ENCODE results near the gene FOXP1.

The FOXP1 gene

GRCh38 chr3:71168121-71168721 is 415.3 kb downstream of the FOXP1 start:
- no peak for TF ChIP-seq CTCF (IDR thresholded peaks at IDR 0.05; ENCODE audit: insufficient read depth, low read depth, low read length, missing control alignments)
- no peak overlapping the region for H3K4me3 ChIP-seq (ENCODE audit: low read length)
- no peak for DNase-seq (ENCODE audit: low read depth)

- no peak overlapping the region for H3K4me3 ChIP-seq (ENCODE audit: low read length)
These were observed 416.9 kb downstream of the FOXP1 start for GRCh38 chr3:71166339-71167240.

GRCh38 chr3:71164881-71165280 is 418.6 kb downstream of the FOXP1 start:
- no peak overlapping the region for H3K4me3 ChIP-seq (ENCODE audit: low read length)
- DNase-seq (ENCODE audit: low read depth) = no peak
- no peak for TF ChIP-seq CTCF (IDR thresholded peaks at IDR 0.05; ENCODE audit: insufficient read depth, low read depth, low read length, missing control alignments)

More at GRCh38 chr3:71166339-71167240, 416.9 kb downstream of the FOXP1 start:
- no peak for TF ChIP-seq CTCF (IDR thresholded peaks at IDR 0.05; ENCODE audit: insufficient read depth, low read depth, low read length, missing control alignments)
- DNase-seq (ENCODE audit: low read depth) = no peak

GRCh38 chr3:71163198-71163918 is 420.2 kb downstream of the FOXP1 start:
- no peak overlapping the region for H3K4me3 ChIP-seq (ENCODE audit: low read length)
- TF ChIP-seq CTCF (IDR thresholded peaks at IDR 0.05; ENCODE audit: insufficient read depth, low read depth, low read length, missing control alignments) = no peak
- DNase-seq (ENCODE audit: low read depth) = no peak

GRCh38 chr3:71162221-71162620 is 421.3 kb downstream of the FOXP1 start:
- no peak for DNase-seq (ENCODE audit: low read depth)
- TF ChIP-seq CTCF (IDR thresholded peaks at IDR 0.05; ENCODE audit: insufficient read depth, low read depth, low read length, missing control alignments) = no peak

GRCh38 chr3:71160785-71161546 is 422.6 kb downstream of the FOXP1 start:
- peak; percentile 51 for DNase-seq (ENCODE audit: low read depth)
- TF ChIP-seq CTCF (IDR thresholded peaks at IDR 0.05; ENCODE audit: insufficient read depth, low read depth, low read length, missing control alignments) = no peak

More at GRCh38 chr3:71162221-71162620, 421.3 kb downstream of the FOXP1 start:
- H3K4me3 ChIP-seq (ENCODE audit: low read length) = no peak overlapping the region

More at GRCh38 chr3:71160785-71161546, 422.6 kb downstream of the FOXP1 start:
- H3K4me3 ChIP-seq (ENCODE audit: low read length) = no peak overlapping the region

Data from epithelial cell of esophagus (primary cell).